ENCODE results near the gene CCR1.

The CCR1 gene

GRCh38 chr3:46205286-46205960, 2.7 kb downstream of the CCR1 start:
- Mint-ChIP-seq H3K27ac (peak overlapping the region; percentile 97), H3K36me3 (ENCODE audit: low read depth) (peaks cover 80% of the 10 kb centered on the region), H3K4me3 (peak overlapping the region; percentile 79), H3K9me3 (no peaks in the 10 kb centered on the region), H3K4me1 (ENCODE audit: low read depth) (peaks cover 76% of the 10 kb centered on the region), H3K27me3 (no peaks in the 10 kb centered on the region)
- intact Hi-C loops (cut with micrococcal nuclease): loop anchor here (5.0 kb wide), 2 partner anchors 73 to 107 kb away; no protein-coding TSS in a partner anchor

- Mint-ChIP-seq H3K9me3 (no peaks in the 10 kb centered on the region), H3K27ac (peak overlapping the region; percentile 97), H3K4me1 (ENCODE audit: low read depth) (peaks cover 76% of the 10 kb centered on the region), H3K27me3 (no peaks in the 10 kb centered on the region), H3K36me3 (ENCODE audit: low read depth) (peaks cover 96% of the 10 kb centered on the region), H3K4me3 (peak overlapping the region; percentile 79)
- intact Hi-C loops (cut with micrococcal nuclease): no loop called here
Measured at GRCh38 chr3:46203681-46204080, 4.4 kb downstream of the CCR1 start.

DNA sequence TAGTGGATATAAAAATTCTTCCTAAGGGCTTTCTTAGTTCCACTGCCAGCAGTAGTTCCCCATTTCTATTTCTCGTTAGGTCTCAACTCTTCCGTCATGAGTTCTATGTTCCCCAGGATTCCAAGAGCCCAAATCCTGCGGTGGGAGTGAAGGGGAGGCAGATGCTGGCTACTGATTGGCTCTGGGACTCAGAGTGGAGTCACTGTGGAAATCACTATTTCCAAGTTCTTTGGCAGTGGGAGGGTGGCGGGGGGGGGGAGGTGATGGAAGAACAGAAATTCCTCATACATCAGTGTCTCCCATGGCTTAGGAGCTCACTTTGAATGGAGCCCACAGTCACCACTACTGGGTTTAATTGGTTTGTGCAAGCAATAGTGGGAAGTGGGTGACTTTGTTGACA, 5.6 kb downstream of the CCR1 start:
- H3K4me3 Mint-ChIP-seq: peak overlapping the region; percentile 53
- no peaks in the 10 kb centered on the region for H3K27me3 Mint-ChIP-seq
- peaks cover 73% of the 10 kb centered on the region for H3K4me1 Mint-ChIP-seq (ENCODE audit: low read depth)
- intact Hi-C loops (cut with micrococcal nuclease): no loop called here
- H3K9me3 Mint-ChIP-seq: no peaks in the 10 kb centered on the region
- peak overlapping the region; percentile 97 for H3K27ac Mint-ChIP-seq
- H3K36me3 Mint-ChIP-seq (ENCODE audit: low read depth): peaks cover 93% of the 10 kb centered on the region

DNA sequence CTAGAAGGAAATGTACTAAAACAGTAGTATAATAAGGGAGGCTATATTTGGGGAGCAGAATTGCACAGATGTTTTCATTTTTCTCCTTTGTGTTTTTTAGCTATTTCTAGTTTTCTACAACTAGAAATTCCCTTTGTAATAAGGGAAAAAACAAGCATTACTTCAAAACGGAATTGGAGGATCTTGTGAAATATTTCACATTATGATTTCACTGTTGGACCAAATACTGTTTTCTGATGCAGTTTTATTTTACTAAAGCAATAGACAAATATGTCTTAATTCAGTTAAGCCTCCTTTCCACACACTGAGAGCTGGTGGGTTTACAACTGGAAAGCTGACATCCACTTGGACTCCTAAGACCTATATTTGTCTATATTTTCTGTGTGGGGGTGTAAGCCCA, 7.3 kb downstream of the CCR1 start:
- Mint-ChIP-seq H3K36me3 (ENCODE audit: low read depth) (peaks cover 76% of the 10 kb centered on the region), H3K4me3 (no peak overlapping the region), H3K9me3 (no peaks in the 10 kb centered on the region), H3K27ac (peak overlapping the region; percentile 21), H3K4me1 (ENCODE audit: low read depth) (peaks cover 68% of the 10 kb centered on the region), H3K27me3 (no peaks in the 10 kb centered on the region)
- intact Hi-C loops (cut with micrococcal nuclease): no loop called here

DNA sequence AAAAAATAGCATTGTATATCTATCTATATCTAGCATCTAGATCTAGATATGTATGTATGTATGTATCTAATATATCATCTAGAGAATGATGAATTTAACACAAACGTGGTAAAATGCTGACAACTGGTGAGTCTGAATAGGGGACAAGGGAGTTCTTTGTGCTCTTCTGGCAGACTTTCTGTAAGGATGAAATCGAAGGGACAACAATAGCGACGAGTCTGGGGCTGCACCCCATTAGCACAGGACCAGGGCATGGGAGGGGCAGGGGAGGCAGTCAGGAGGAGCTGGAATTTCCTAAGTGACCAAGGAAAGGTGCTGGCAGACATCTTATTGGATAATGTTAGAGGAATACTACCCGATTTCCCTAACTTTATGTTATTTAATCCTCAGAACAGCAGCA, 7.9 kb downstream of the CCR1 start:
- peaks cover 3% of the 10 kb centered on the region for H3K9me3 Mint-ChIP-seq
- peak overlapping the region; percentile 36 for H3K27ac Mint-ChIP-seq
- no peak overlapping the region for H3K4me3 Mint-ChIP-seq
- intact Hi-C loops (cut with micrococcal nuclease): no loop called here
- H3K36me3 Mint-ChIP-seq (ENCODE audit: low read depth): peaks cover 73% of the 10 kb centered on the region
- no peaks in the 10 kb centered on the region for H3K27me3 Mint-ChIP-seq
- peaks cover 65% of the 10 kb centered on the region for H3K4me1 Mint-ChIP-seq (ENCODE audit: low read depth)

- peaks cover 47% of the 10 kb centered on the region for H3K4me1 Mint-ChIP-seq (ENCODE audit: low read depth)
- no peak overlapping the region for H3K4me3 Mint-ChIP-seq
- peaks cover 39% of the 10 kb centered on the region for H3K36me3 Mint-ChIP-seq (ENCODE audit: low read depth)
- intact Hi-C loops (cut with micrococcal nuclease): no loop called here
- H3K9me3 Mint-ChIP-seq: peaks cover 16% of the 10 kb centered on the region
- no peak overlapping the region for H3K27ac Mint-ChIP-seq
- no peaks in the 10 kb centered on the region for H3K27me3 Mint-ChIP-seq
Measured at GRCh38 chr3:46196261-46196957, 11.7 kb downstream of the CCR1 start.

- Mint-ChIP-seq H3K27me3 (no peaks in the 10 kb centered on the region), H3K36me3 (ENCODE audit: low read depth) (peaks cover 25% of the 10 kb centered on the region), H3K4me3 (no peak overlapping the region), H3K9me3 (peaks cover 16% of the 10 kb centered on the region), H3K27ac (no peak overlapping the region), H3K4me1 (ENCODE audit: low read depth) (peaks cover 43% of the 10 kb centered on the region)
- intact Hi-C loops (cut with micrococcal nuclease): no loop called here
Measured at GRCh38 chr3:46194868-46195553, 13.1 kb downstream of the CCR1 start.

GRCh38 chr3:46193436-46193835, 14.7 kb downstream of the CCR1 start:
- peaks cover 16% of the 10 kb centered on the region for H3K9me3 Mint-ChIP-seq
- peaks cover 11% of the 10 kb centered on the region for H3K36me3 Mint-ChIP-seq (ENCODE audit: low read depth)
- no peaks in the 10 kb centered on the region for H3K27me3 Mint-ChIP-seq
- intact Hi-C loops (cut with micrococcal nuclease): no loop called here
- H3K27ac Mint-ChIP-seq: peak overlapping the region; percentile 70
- peaks cover 34% of the 10 kb centered on the region for H3K4me1 Mint-ChIP-seq (ENCODE audit: low read depth)
- no peak overlapping the region for H3K4me3 Mint-ChIP-seq

GRCh38 chr3:46192939-46193338, 15.2 kb downstream of the CCR1 start:
- Mint-ChIP-seq H3K4me1 (ENCODE audit: low read depth) (peaks cover 39% of the 10 kb centered on the region), H3K27me3 (no peaks in the 10 kb centered on the region)
- intact Hi-C loops (cut with micrococcal nuclease): no loop called here

DNA sequence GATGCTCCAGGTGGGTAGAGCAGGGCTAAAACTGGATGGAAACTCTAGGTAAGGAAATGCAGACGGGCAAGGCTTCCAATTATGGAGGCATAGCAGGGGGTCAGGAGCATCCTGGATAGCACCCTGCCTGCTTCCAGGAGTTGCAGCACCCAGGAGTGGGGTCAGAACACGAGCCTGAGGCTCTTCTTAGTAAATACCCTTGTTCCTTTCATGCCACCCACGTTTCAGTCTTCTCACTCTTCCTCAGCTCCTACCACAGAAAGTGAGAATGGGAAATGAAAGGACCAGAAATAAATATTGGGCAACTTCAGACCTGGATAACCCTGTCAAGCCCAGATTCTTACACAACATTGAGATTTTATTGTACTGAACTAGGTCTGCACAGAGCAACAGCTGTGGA, 16.4 kb downstream of the CCR1 start:
- H3K27ac Mint-ChIP-seq: peak overlapping the region; percentile 50
- H3K27me3 Mint-ChIP-seq: no peaks in the 10 kb centered on the region
- no peak overlapping the region for H3K4me3 Mint-ChIP-seq
- peaks cover 16% of the 10 kb centered on the region for H3K9me3 Mint-ChIP-seq
- peaks cover 51% of the 10 kb centered on the region for H3K4me1 Mint-ChIP-seq (ENCODE audit: low read depth)
- H3K36me3 Mint-ChIP-seq (ENCODE audit: low read depth): peaks cover 7% of the 10 kb centered on the region
- intact Hi-C loops (cut with micrococcal nuclease): no loop called here

More at GRCh38 chr3:46192939-46193338, 15.2 kb downstream of the CCR1 start:
- peaks cover 16% of the 10 kb centered on the region for H3K9me3 Mint-ChIP-seq
- peaks cover 7% of the 10 kb centered on the region for H3K36me3 Mint-ChIP-seq (ENCODE audit: low read depth)
- H3K27ac Mint-ChIP-seq: peak overlapping the region; percentile 70
- H3K4me3 Mint-ChIP-seq: no peak overlapping the region

- intact Hi-C loops (cut with micrococcal nuclease): no loop called here
- Mint-ChIP-seq H3K4me3 (no peak overlapping the region), H3K27me3 (no peaks in the 10 kb centered on the region), H3K4me1 (ENCODE audit: low read depth) (peaks cover 55% of the 10 kb centered on the region), H3K9me3 (peaks cover 7% of the 10 kb centered on the region), H3K27ac (no peak overlapping the region), H3K36me3 (ENCODE audit: low read depth) (no peaks in the 10 kb centered on the region)
Measured at GRCh38 chr3:46188708-46189107, 19.4 kb downstream of the CCR1 start.

- Mint-ChIP-seq H3K4me1 (ENCODE audit: low read depth) (peaks cover 55% of the 10 kb centered on the region), H3K9me3 (peaks cover 4% of the 10 kb centered on the region), H3K27me3 (no peaks in the 10 kb centered on the region)
Measured at GRCh38 chr3:46187876-46188275, 20.2 kb downstream of the CCR1 start.

DNA sequence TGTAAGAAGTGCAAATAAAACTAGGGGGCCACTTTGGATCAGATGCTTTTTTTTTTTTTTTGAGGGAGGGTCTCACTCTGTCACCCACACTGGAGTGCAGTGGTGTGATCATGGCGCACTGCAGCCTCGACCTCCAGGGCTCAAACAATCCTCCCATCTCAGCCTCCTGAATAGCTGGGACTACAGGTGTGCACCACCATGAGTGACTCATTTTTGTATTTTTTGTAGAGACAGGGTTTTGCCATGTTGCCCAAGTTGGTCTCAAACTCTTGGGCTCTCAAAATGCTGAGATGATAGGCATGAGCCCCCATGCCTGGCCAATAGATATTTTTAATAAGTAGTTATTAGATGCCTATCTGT, 20.8 kb downstream of the CCR1 start:
- peaks cover 5% of the 10 kb centered on the region for H3K36me3 Mint-ChIP-seq (ENCODE audit: low read depth)
- H3K4me3 Mint-ChIP-seq: no peak overlapping the region
- H3K9me3 Mint-ChIP-seq: peaks cover 7% of the 10 kb centered on the region
- H3K27ac Mint-ChIP-seq: peak overlapping the region; percentile 45
- intact Hi-C loops (cut with micrococcal nuclease): no loop called here
- no peaks in the 10 kb centered on the region for H3K27me3 Mint-ChIP-seq
- H3K4me1 Mint-ChIP-seq (ENCODE audit: low read depth): peaks cover 59% of the 10 kb centered on the region

More at GRCh38 chr3:46187876-46188275, 20.2 kb downstream of the CCR1 start:
- no peaks in the 10 kb centered on the region for H3K36me3 Mint-ChIP-seq (ENCODE audit: low read depth)
- intact Hi-C loops (cut with micrococcal nuclease): no loop called here
- peak overlapping the region; percentile 45 for H3K27ac Mint-ChIP-seq
- H3K4me3 Mint-ChIP-seq: no peak overlapping the region
